NT2/D1 (cell line): ENCODE results near the gene CDKN2D.

Experiments used
- SUZ12 ChIP-seq: IDR thresholded peaks from 2 replicates; pipeline ENCODE4 v1.6.1; 2011; ENCODE audit not compliant: insufficient read length, insufficient read depth; ENCODE audit errors: extremely low read depth
- YY1 ChIP-seq: IDR thresholded peaks from 2 replicates; pipeline ENCODE4 v1.6.1; 2011; ENCODE audit not compliant: insufficient read length, insufficient read depth
- ZNF274 ChIP-seq: IDR thresholded peaks from 2 replicates; pipeline ENCODE4 v1.6.1; 2011; ENCODE audit warnings: mild to moderate bottlenecking, low read depth, low read length

DNA sequence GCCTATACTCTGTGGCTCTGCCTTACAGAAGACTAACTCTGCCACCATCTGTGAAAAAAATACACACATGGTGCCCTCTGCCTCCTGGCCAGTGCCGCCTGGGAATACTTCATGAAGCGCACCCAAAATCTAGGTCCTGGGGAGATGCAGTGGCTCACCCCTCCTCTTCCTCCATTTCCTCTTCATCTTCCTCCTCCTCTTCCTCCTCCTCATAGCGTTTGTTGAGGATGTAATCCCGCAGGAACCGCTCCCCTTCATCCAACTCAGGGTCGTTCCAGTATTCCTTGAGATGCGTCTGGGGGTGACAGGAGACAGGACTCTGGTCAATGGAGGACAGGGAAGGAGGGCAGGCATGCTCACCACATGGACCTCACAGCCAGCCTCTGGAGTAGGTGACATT is 8.6 kb downstream of the CDKN2D start:
- TF ChIP-seq ZNF274 (no peak), SUZ12 (no peak), YY1 (no peak)
